HEK293 (cell line): ENCODE results near the gene GOLGA3.

Experiments used
- KLF10 ChIP-seq: fragments of 450-650 bp; IDR thresholded peaks from 2 replicates; pipeline ENCODE4 v1.5.1; 2018; ENCODE audit warnings: missing biosample characterization, mild to moderate bottlenecking, missing genetic modification characterization
- YY1 ChIP-seq: fragments of 450-650 bp; formaldehyde crosslinking; IDR thresholded peaks from 2 replicates; pipeline ENCODE4 v1.5.1; 2018; ENCODE audit warnings: missing biosample characterization, missing genetic modification characterization
- ZNF10 ChIP-seq: fragments of 450-650 bp; formaldehyde crosslinking; IDR thresholded peaks from 2 replicates; pipeline ENCODE4 v1.5.1; 2017; ENCODE audit warnings: missing biosample characterization, missing genetic modification characterization
- ZNF140 ChIP-seq: fragments of 450-650 bp; formaldehyde crosslinking; IDR thresholded peaks from 2 replicates; pipeline ENCODE4 v1.5.1; 2016; ENCODE audit warnings: missing biosample characterization, missing genetic modification characterization
- ZNF174 ChIP-seq: fragments of 450-650 bp; formaldehyde crosslinking; IDR thresholded peaks from 2 replicates; pipeline ENCODE4 v1.5.0; 2017; ENCODE audit warnings: missing biosample characterization, mild to moderate bottlenecking, missing genetic modification characterization
- ZNF211 ChIP-seq: fragments of 450-650 bp; formaldehyde crosslinking; IDR thresholded peaks from 2 replicates; pipeline ENCODE4 v1.5.1; 2016; ENCODE audit warnings: low read depth, missing biosample characterization, missing genetic modification characterization
- ZNF274 ChIP-seq, 2 experiments: fragments of 200-500 bp in 1 of 2; fragments of 450-650 bp in 1 of 2; sonication (Bioruptor generic) in 1 of 2; formaldehyde crosslinking in 1 of 2; IDR thresholded peaks; 2 replicates each; pipeline versions ENCODE4 v1.5.1 to v1.6.1; 2014 to 2016; ENCODE audit warnings: borderline replicate concordance in 1 of 2, inconsistent platforms in 1 of 2, low read length in 1 of 2, missing biosample characterization in 1 of 2, missing genetic modification characterization in 1 of 2
- ZNF529 ChIP-seq: fragments of 450-650 bp; formaldehyde crosslinking; IDR thresholded peaks from 2 replicates; pipeline ENCODE4 v1.5.1; 2017; ENCODE audit warnings: missing genetic modification characterization, missing biosample characterization; ENCODE audit not compliant: insufficient replicate concordance
- TF ChIP-seq, protein P1 (sequence below): fragments of 450-650 bp; formaldehyde crosslinking; IDR thresholded peaks from 2 replicates; pipeline ENCODE4 v1.5.1; 2016; ENCODE audit warnings: missing biosample characterization, missing genetic modification characterization
- TF ChIP-seq, protein P2 (sequence below): fragments of 450-650 bp; formaldehyde crosslinking; IDR thresholded peaks from 2 replicates; pipeline ENCODE4 v1.5.1; 2016; ENCODE audit warnings: missing biosample characterization, missing genetic modification characterization
- TF ChIP-seq, protein P3 (sequence below): fragments of 450-650 bp; formaldehyde crosslinking; IDR thresholded peaks from 2 replicates; pipeline ENCODE4 v1.5.1; 2017; ENCODE audit warnings: missing biosample characterization, missing genetic modification characterization

DNA sequence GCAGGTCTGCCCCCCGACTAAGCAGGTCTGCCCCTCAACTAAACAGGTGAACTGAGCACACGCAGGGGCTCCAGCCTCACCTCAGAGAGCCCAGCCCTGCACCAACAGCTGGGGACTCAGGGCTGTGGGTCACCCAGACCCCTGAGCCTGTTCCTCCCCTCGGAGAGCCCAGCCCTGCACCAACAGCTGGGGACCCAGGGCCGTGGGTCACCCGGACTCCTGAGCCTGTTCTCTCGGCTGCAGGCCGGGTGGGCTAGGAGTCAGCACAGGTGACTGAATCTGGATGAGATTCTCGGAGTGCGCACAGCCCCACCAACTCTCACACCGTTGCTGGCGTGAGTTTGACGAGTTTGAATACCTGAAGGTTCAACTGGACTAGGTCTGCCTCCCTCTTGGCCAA is 46.7 kb downstream of the GOLGA3 start:
- TF ChIP-seq, protein P1, sequence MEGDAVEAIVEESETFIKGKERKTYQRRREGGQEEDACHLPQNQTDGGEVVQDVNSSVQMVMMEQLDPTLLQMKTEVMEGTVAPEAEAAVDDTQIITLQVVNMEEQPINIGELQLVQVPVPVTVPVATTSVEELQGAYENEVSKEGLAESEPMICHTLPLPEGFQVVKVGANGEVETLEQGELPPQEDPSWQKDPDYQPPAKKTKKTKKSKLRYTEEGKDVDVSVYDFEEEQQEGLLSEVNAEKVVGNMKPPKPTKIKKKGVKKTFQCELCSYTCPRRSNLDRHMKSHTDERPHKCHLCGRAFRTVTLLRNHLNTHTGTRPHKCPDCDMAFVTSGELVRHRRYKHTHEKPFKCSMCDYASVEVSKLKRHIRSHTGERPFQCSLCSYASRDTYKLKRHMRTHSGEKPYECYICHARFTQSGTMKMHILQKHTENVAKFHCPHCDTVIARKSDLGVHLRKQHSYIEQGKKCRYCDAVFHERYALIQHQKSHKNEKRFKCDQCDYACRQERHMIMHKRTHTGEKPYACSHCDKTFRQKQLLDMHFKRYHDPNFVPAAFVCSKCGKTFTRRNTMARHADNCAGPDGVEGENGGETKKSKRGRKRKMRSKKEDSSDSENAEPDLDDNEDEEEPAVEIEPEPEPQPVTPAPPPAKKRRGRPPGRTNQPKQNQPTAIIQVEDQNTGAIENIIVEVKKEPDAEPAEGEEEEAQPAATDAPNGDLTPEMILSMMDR (tag by site-specific recombination): no peak
- TF ChIP-seq ZNF211 (tag by site-specific recombination) (no peak), ZNF140 (no peak), YY1 (tag by site-specific recombination) (no peak), ZNF174 (no peak), ZNF10 (tag by site-specific recombination) (no peak), ZNF274 (IDR thresholded peaks at IDR 0.05; ENCODE audit: low read length) (no peak), ZNF274 (tag by site-specific recombination; IDR thresholded peaks at IDR 0.05; ENCODE audit: borderline replicate concordance) (no peak), KLF10 (tag by site-specific recombination) (no peak), ZNF529 (no peak)
- TF ChIP-seq, protein P2, sequence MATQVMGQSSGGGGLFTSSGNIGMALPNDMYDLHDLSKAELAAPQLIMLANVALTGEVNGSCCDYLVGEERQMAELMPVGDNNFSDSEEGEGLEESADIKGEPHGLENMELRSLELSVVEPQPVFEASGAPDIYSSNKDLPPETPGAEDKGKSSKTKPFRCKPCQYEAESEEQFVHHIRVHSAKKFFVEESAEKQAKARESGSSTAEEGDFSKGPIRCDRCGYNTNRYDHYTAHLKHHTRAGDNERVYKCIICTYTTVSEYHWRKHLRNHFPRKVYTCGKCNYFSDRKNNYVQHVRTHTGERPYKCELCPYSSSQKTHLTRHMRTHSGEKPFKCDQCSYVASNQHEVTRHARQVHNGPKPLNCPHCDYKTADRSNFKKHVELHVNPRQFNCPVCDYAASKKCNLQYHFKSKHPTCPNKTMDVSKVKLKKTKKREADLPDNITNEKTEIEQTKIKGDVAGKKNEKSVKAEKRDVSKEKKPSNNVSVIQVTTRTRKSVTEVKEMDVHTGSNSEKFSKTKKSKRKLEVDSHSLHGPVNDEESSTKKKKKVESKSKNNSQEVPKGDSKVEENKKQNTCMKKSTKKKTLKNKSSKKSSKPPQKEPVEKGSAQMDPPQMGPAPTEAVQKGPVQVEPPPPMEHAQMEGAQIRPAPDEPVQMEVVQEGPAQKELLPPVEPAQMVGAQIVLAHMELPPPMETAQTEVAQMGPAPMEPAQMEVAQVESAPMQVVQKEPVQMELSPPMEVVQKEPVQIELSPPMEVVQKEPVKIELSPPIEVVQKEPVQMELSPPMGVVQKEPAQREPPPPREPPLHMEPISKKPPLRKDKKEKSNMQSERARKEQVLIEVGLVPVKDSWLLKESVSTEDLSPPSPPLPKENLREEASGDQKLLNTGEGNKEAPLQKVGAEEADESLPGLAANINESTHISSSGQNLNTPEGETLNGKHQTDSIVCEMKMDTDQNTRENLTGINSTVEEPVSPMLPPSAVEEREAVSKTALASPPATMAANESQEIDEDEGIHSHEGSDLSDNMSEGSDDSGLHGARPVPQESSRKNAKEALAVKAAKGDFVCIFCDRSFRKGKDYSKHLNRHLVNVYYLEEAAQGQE: no peak
- TF ChIP-seq, protein P3, sequence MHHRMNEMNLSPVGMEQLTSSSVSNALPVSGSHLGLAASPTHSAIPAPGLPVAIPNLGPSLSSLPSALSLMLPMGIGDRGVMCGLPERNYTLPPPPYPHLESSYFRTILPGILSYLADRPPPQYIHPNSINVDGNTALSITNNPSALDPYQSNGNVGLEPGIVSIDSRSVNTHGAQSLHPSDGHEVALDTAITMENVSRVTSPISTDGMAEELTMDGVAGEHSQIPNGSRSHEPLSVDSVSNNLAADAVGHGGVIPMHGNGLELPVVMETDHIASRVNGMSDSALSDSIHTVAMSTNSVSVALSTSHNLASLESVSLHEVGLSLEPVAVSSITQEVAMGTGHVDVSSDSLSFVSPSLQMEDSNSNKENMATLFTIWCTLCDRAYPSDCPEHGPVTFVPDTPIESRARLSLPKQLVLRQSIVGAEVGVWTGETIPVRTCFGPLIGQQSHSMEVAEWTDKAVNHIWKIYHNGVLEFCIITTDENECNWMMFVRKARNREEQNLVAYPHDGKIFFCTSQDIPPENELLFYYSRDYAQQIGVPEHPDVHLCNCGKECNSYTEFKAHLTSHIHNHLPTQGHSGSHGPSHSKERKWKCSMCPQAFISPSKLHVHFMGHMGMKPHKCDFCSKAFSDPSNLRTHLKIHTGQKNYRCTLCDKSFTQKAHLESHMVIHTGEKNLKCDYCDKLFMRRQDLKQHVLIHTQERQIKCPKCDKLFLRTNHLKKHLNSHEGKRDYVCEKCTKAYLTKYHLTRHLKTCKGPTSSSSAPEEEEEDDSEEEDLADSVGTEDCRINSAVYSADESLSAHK (tag by site-specific recombination): no peak
